OCI-LY1 (cell line): Measurements from ENCODE around the gene TTC28.

Experiments used
- CTCF ChIP-seq: fragments of 200-600 bp; sonication (generic), shearing (Covaris generic); IDR thresholded peaks from 2 replicates; pipeline ENCODE4 v1.5.1; 2017; ENCODE audit warnings: mild to moderate bottlenecking, antibody characterized with exemption, low read length, moderate library complexity, mixed read lengths
- EZH2 ChIP-seq: fragments of 200-600 bp; sonication (generic), shearing (Covaris generic); IDR thresholded peaks from 2 replicates; pipeline ENCODE4 v1.8.0; 2017; ENCODE audit warnings: borderline replicate concordance, mixed run types, mild to moderate bottlenecking, antibody characterized with exemption, low read length, moderate library complexity, mixed read lengths

GRCh38 chr22:28279888-28280287 lies 399.8 kb downstream of the TTC28 start:
- TF ChIP-seq CTCF (no peak), EZH2 (no peak)
